ENCODE results near the gene CLPTM1L.
A peak's percentile ranks its signal among the peaks of the same experiment; 100 is the strongest.

Gene CLPTM1L

DNA sequence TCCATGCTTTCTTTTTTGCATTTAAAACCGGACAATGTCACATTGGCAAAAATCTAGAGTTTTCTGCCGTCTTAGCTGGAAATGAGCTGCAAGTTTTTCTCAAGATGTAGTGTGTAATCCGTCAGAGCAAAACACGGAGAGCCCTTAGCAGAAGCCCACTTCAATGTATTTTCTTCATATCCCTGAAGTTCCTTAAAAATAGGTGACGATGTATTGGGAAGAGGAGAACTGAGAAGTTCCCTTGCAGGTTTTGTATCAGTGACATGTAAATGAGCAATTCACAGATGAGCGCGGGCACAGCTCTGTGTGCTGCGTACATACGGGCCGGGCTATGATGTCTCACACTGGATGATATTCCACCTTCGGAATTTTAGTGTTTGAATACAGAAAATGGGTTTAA, 14.8 kb upstream of the CLPTM1L start:
- peaks cover 55% of the 10 kb centered on the region for H3K27me3 Mint-ChIP-seq
- CTCF ChIA-PET, result interaction anchor here (1.1 kb wide), 1 partner anchor 20 kb away, joined by 3 read pairs; no protein-coding TSS in a partner anchor
- H3K4me3 Mint-ChIP-seq, result no peak overlapping the region
- no peak for DNase-seq
- H3K36me3 Mint-ChIP-seq, result no peaks in the 10 kb centered on the region
- no peaks in the 10 kb centered on the region for H3K9me3 Mint-ChIP-seq
- no peaks in the 10 kb centered on the region for H3K4me1 Mint-ChIP-seq
- H3K27ac Mint-ChIP-seq, result no peak overlapping the region

DNA sequence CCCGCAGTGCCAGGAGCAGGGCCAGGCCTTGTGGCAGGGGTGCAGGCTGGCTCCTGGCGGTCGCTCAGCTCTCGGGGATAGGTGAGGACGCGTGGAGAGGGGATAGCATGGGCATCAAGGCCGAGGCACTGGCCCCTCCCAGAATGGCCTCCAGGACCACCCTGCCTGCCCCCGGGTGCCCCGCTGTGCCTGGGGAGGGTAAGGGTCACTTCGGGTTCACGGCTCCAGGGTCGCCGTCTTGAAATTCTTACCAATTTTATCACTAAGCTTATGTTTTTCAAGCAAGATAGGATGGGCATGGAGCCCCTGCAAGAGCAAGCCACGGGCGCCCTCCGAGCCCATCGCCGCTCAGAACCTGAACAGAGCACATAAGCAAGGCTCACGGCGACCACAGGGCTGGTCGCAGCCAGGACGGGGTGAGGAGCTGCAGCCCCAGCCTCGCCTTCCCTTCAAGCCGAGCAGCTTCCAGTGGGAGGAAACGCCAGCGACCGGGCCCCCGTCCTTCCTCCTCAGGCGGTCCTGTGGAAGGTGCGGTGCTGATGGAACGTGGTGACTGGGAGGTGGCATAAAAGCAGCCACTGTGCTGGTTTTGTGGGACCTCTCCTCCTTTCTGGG, 14.2 kb upstream of the CLPTM1L start:
- CTCF ChIA-PET, result interaction anchor here (1.1 kb wide), 1 partner anchor 21 kb away, joined by 3 read pairs; no protein-coding TSS in a partner anchor
- Mint-ChIP-seq H3K4me3 (no peak overlapping the region), H3K36me3 (no peaks in the 10 kb centered on the region), H3K27ac (no peak overlapping the region), H3K27me3 (peaks cover 51% of the 10 kb centered on the region), H3K4me1 (no peaks in the 10 kb centered on the region), H3K9me3 (no peaks in the 10 kb centered on the region)
- DNase-seq, result no peak

DNA sequence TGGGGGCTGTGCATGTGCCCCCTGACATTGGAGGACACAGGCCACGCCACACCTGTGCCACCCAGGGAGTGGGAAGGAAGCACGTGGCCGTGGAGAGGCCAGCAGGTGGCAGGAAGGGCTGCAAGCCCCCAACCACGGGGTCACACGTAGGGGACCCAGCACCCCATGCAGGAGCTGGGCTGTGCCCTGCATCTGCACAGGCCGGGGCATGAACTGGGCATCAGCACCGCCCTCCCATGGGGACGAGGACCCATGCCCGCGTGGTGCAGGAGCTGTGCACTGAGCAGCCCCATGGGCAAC, 13.8 kb upstream of the CLPTM1L start:
- Mint-ChIP-seq H3K36me3 (no peaks in the 10 kb centered on the region), H3K27ac (no peak overlapping the region), H3K9me3 (no peaks in the 10 kb centered on the region), H3K4me1 (no peaks in the 10 kb centered on the region), H3K27me3 (peaks cover 46% of the 10 kb centered on the region), H3K4me3 (no peak overlapping the region)
- CTCF ChIA-PET, result interaction anchor here (1.1 kb wide), 1 partner anchor 21 kb away, joined by 3 read pairs; no protein-coding TSS in a partner anchor
- no peak for DNase-seq

DNA sequence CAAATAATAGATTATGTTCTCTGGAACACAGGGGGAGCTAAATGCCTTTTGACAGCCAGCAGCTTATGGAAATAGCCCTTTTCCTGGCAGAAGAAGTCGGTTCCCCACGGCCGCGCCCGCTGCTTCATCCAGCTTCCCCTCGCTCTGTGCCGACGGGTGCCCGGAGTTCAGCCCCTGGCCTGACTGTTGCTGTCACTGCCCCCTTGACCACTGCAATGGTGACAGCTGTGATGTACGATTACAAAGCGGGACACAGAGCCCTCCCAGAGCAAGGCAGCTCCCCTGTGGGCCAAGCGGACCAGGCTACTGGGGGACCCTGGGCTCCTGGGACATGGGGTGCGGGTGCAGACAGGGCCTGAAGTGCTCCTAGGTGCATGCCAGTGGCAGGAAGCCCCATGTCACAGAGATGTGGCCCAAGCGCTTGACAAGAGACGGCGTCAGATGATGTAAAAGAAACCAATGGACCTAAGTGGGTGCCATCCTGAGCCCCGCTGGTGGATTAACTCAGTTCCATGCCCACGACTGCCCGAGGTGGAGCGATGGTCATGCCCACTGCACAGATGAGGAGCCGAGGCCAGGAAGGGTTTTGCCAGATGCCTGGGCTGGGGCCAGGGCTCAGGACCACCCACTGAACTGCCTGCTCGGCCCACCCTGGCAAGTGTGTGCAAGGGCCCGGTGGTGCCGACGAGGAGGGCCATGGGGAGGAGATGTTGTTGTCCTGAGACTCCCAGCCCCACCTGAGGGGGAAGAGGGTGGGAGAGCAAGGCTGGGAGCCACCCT, 13.2 kb upstream of the CLPTM1L start:
- Mint-ChIP-seq H3K9me3 (no peaks in the 10 kb centered on the region), H3K27me3 (peaks cover 41% of the 10 kb centered on the region), H3K4me1 (no peaks in the 10 kb centered on the region), H3K4me3 (no peak overlapping the region), H3K27ac (no peak overlapping the region), H3K36me3 (no peaks in the 10 kb centered on the region)
- CTCF ChIA-PET, result no interaction called here
- DNase-seq, result no peak

DNA sequence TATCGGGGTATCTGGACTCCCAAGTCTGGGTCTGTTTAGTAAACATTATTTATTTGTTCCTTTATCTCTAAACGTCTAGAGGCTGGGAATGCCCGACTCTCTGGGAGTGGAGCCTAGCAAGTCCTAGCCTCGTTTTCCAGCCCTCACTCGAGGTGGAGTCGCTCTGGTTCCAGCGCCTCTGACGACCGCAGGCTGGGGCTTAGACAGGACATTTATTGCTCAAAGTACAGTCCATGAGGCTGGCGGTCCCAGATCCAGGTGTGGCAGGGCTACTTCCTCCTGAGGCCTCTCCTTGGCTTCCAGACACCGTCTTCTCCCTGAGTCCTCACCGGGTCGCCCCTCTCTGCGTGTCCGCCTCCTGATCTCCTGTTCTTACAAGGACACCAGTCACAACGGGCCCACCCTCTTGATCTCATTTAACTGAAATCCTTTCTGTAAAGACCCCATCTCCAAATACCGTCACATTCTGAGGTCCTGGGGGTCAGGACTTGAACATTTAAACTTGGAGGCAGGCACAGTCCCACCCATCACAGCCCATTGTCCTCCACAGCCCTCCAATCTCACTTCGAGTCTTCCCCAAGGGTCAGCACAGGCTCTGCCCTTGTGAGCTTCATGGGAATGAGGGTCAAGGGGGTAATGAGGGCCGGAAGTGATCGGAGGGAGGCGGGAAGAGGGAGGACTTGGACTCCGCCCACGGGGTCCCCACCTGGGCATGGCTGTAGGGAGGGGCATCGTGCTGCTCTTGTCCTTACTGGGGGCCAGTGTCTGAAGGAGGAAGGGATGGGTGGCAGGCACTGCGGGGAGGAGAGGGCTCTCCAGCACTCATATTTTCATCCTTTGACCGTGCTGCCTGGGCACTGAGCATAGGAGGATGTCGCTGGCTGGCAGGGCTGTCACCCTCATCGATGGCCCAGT, 12.2 kb upstream of the CLPTM1L start:
- H3K27ac Mint-ChIP-seq, result no peak overlapping the region
- no peak overlapping the region for H3K4me3 Mint-ChIP-seq
- CTCF ChIA-PET, result no interaction called here
- no peak for DNase-seq
- no peaks in the 10 kb centered on the region for H3K36me3 Mint-ChIP-seq
- H3K4me1 Mint-ChIP-seq, result no peaks in the 10 kb centered on the region
- H3K27me3 Mint-ChIP-seq, result peaks cover 40% of the 10 kb centered on the region
- no peaks in the 10 kb centered on the region for H3K9me3 Mint-ChIP-seq

DNA sequence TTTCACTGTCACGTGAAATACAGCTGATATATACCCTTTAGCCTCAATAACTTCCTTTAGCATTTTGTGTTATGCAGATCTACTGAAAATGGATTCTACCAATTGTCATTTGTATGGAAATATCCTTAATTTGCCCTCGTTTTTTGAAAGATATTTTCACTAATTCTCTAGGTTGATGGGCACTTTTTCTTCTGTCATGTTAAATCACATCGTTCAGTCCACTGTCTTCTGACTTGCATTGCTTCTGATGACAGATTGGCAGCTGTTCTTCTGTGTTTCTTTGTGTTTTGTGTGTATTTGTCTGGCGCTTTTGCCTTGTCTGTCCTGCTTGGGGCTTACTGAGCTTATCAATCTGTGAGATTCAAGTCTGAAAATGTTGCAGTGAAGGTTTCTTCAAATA, 9.7 kb upstream of the CLPTM1L start:
- no peak overlapping the region for H3K4me3 Mint-ChIP-seq
- H3K4me1 Mint-ChIP-seq, result no peaks in the 10 kb centered on the region
- peaks cover 30% of the 10 kb centered on the region for H3K27me3 Mint-ChIP-seq
- CTCF ChIA-PET, result interaction anchor here (1.2 to 1.4 kb wide), 2 partner anchors 25 to 145 kb away, joined by 3 to 8 read pairs; no protein-coding TSS in a partner anchor
- no peaks in the 10 kb centered on the region for H3K9me3 Mint-ChIP-seq
- H3K36me3 Mint-ChIP-seq, result no peaks in the 10 kb centered on the region
- DNase-seq, result no peak
- no peak overlapping the region for H3K27ac Mint-ChIP-seq

DNA sequence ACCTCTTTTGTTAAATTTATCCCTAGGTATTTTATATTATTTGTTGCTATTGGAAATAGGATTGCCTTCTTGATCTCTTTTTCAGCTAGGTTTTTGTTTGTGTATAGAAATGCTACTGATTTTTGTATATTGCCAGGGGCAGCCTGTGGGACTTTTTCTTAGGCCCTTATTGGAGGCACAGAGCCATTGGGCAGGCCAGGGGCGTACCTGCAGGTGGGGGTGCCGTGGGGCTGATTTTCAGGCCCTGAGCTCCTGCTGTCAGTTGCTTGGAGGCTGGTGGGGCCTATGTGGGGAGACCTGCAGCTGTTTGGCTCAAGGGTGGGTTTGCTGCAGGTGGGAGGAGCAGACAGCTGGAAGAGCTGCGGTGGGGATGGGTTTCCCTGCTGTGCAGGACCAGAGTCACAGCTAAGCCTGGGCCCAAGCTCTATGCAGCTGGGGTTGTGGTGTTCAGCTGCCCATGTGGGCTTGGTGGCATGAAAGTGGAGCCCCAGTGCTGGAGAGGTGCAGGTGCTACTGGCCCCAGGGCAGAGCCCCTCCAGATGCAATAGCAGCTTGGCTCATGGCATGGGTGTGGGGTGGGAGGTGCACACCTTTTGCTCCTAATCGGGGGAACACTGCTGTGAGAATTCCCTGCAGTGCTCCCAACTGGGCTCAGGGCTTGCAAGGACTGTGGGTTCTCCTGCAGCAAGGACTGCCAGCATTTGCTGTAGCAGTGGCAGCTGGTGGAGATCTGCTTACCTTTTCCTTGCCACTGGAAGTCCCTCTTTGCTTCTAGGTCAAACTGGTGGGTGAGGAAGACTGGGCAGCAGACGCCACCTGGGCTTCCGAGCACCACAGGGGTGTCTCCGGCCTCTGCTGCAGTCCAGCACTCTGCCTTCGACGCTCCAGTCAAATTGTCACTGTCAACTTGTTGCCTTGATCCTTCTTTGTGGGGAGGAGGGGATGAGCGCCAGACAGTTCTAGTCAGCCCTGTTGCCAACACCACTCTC, 7.6 kb upstream of the CLPTM1L start:
- Mint-ChIP-seq H3K27me3 (peaks cover 26% of the 10 kb centered on the region), H3K4me1 (peaks cover 3% of the 10 kb centered on the region), H3K36me3 (no peaks in the 10 kb centered on the region), H3K4me3 (no peak overlapping the region), H3K27ac (no peak overlapping the region), H3K9me3 (no peaks in the 10 kb centered on the region)
- DNase-seq, result peak; percentile 14
- CTCF ChIA-PET, result interaction anchor here (1.2 kb wide), 1 partner anchor 28 kb away, joined by 3 read pairs; no protein-coding TSS in a partner anchor

DNA sequence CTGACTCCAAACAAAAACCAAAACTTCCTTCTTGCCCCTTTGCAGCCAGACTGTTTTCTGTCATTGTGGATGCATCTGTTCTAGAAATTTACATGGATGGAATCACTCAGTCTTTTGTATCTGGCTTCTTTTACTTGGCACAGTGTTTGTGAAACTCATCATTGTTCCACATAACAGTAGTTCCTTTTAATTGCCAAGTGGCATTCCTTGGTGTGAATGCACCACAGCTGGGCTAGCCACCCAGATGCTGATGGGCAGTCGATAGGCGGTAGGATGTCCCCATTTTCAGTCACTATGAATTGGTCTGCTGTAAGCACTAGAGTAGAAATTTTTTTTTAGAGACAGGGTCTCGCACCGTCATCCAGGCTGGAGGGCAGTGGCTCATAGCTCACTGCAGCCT, 6.3 kb upstream of the CLPTM1L start:
- Mint-ChIP-seq H3K27me3 (peaks cover 18% of the 10 kb centered on the region), H3K4me3 (no peak overlapping the region), H3K4me1 (peaks cover 12% of the 10 kb centered on the region), H3K36me3 (no peaks in the 10 kb centered on the region), H3K27ac (no peak overlapping the region), H3K9me3 (no peaks in the 10 kb centered on the region)
- CTCF ChIA-PET, result interaction anchor here (0.7 kb wide), 1 partner anchor 184 kb away, joined by 3 read pairs; no protein-coding TSS in a partner anchor
- DNase-seq, result no peak

DNA sequence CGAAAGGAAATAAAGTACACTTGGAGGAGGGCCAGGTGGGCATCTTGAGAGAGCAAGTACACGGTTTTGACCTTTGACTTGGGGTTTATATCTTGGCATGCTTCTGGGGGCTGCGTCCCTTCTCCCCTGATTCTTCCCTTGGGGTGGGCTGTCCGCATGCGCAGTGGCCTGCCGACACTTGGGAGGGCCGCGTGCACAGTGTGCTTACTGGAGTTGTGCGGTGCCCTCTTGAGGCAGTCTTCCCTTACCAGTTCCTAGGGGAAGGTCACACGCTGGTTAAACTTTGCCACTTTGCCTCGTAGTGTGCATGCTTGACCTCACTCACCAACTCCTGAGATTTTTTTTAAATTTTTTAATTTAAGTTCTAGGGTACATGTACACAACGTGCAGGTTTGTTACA, 4.3 kb upstream of the CLPTM1L start:
- H3K27me3 Mint-ChIP-seq, result peaks cover 11% of the 10 kb centered on the region
- peaks cover 18% of the 10 kb centered on the region for H3K4me1 Mint-ChIP-seq
- H3K9me3 Mint-ChIP-seq, result no peaks in the 10 kb centered on the region
- H3K27ac Mint-ChIP-seq, result no peak overlapping the region
- DNase-seq, result peak; percentile 24
- CTCF ChIA-PET, result no interaction called here
- no peak overlapping the region for H3K4me3 Mint-ChIP-seq
- H3K36me3 Mint-ChIP-seq, result peaks cover under 1% of the 10 kb centered on the region

DNA sequence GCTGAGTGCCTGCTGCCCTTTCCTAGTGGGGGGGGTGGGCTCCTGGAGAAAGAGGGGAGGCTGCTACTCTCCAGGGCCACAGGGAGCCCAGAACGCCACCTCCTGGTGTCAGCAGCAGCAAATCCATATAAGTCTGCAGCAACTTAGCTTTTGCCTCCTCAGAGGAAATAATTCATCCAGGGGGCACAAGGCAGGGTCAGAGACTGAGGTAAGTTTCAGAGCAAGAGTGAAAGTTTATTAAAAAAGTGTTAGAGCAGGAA, 4.0 kb upstream of the CLPTM1L start:
- Mint-ChIP-seq H3K27me3 (peaks cover 11% of the 10 kb centered on the region), H3K36me3 (peaks cover 4% of the 10 kb centered on the region), H3K4me1 (peaks cover 21% of the 10 kb centered on the region), H3K27ac (no peak overlapping the region), H3K4me3 (no peak overlapping the region), H3K9me3 (no peaks in the 10 kb centered on the region)
- CTCF ChIA-PET, result interaction anchor here (1.6 kb wide), 1 partner anchor 181 kb away, joined by 3 read pairs; no protein-coding TSS in a partner anchor
- peak; percentile 19 for DNase-seq

DNA sequence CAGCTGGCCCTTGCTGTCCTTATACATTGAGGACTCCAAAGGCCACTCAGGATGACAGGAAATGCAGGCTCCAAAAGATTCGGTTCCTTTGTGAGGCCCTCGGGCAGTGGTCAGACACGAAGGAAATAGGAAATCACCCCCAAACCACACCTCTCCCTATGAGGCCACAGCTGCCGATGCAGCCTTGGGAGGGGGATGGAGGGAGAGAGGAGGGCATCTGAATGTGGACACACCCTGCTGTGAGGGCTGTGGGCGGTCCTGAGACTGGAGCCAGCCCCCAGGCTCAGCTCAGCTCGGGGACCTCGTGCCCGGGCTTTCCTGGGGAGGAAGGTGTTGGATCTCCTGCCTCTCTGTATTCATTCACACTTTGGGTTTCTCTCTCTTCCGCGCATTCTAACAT, 2.7 kb upstream of the CLPTM1L start:
- H3K27me3 Mint-ChIP-seq, result peaks cover 6% of the 10 kb centered on the region
- no peak overlapping the region for H3K27ac Mint-ChIP-seq
- CTCF ChIA-PET, result interaction anchor here (0.9 to 1.6 kb wide), 4 partner anchors 64 to 297 kb away, joined by 3 read pairs; no protein-coding TSS in a partner anchor
- H3K4me1 Mint-ChIP-seq, result peaks cover 31% of the 10 kb centered on the region
- no peak overlapping the region for H3K4me3 Mint-ChIP-seq
- H3K36me3 Mint-ChIP-seq, result peaks cover 11% of the 10 kb centered on the region
- no peaks in the 10 kb centered on the region for H3K9me3 Mint-ChIP-seq
- peak; percentile 15 for DNase-seq

DNA sequence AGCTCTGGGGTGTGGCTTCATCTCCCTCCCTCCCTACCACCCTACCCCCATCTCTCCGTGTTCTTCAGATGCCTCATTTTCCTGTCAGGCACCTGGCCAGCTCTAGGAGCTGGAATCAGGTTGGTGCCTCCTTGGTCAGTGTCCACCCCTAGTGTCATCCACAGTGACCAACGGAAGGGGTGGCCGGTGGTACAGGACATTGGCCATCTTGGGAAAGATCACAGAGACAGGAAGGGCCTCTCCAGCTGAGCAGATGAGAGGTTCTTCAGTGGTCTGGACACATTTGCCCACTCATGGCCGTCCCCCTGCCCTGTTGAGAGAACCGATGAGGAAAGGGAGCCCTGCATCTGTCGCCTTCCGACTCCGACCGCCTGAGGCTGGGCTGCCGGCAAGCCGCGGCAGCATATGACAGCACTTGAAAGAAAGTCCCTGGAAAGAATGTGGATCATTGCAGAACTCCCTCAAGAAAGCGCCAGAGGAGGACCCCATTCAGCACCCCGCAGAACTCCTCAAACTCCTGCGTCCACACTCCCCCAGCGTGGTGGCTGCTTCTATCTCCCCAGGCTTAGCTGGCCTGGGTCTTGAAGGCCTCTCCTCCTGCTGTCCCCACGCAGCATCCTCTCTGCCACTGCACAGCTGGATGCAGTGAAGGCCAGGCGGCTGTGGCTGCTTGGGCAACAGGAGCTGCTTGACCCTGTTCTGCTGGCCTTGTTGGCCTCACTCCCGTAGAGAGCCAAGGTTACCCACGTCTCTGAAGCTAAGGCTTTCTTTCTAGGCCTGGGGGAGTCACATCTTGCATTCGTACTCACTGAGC, 1.9 kb upstream of the CLPTM1L start:
- H3K36me3 Mint-ChIP-seq, result peaks cover 11% of the 10 kb centered on the region
- no peaks in the 10 kb centered on the region for H3K9me3 Mint-ChIP-seq
- peaks cover 33% of the 10 kb centered on the region for H3K4me1 Mint-ChIP-seq
- peak overlapping the region; percentile 75 for H3K4me3 Mint-ChIP-seq
- H3K27ac Mint-ChIP-seq, result peak overlapping the region; percentile 78
- DNase-seq, result no peak
- CTCF ChIA-PET, result interaction anchor here (0.9 to 1.2 kb wide), 4 partner anchors 34 to 298 kb away, joined by 3 to 6 read pairs (median 3); no protein-coding TSS in a partner anchor
- H3K27me3 Mint-ChIP-seq, result no peaks in the 10 kb centered on the region
